ENCODE results near the gene MYL5. TPM values are rescaled to one million over a fixed set of nuclear protein-coding genes. Genes with fewer than 3 reads are reported as not detected.

Gene MYL5
- total RNA-seq, 2 donors from 2014 or later = 14.0 to 14.5 TPM

DNA sequence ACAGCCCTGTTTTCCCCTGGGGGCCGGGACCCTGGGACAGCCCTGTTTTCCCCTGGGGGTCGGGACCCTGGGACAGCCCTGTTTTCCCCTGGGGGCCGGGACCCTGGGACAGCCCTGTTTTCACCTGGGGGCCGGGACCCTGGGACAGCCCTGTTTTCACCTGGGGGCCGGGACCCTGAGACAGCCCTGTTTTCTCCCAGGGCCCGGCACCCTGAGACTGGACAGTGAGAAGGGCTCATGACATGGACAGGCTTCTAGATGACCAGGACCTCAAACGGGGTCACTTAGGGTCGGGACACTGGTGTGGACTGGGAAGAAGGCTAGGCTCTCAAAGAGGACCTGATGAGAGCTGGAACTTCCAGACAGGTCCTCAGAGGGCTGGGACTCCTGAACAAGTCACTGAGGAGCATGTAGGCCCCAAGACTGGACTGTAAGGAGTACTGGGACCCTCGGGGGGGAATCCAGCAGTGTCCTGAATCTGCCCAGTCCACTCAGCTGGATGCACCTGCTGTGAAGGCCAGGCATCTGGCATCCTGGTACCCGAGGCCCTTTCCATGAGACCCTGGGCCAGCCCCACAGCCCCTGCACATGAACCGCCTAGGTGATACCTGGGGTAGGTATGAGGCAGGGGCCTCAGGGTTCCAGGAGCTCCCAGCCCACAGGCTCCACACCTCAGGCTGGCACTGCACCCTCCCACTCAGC lies 33.7 kb downstream of the MYL5 start:
- Mint-ChIP-seq H3K4me3 (no peak overlapping the region), H3K27ac (no peak overlapping the region), H3K27me3 (no peaks in the 10 kb centered on the region), H3K36me3 (ENCODE audit: low read depth) (peaks cover 8% of the 10 kb centered on the region), H3K9me3 (no peaks in the 10 kb centered on the region), H3K4me1 (peaks cover 17% of the 10 kb centered on the region)
- ATAC-seq (replicated peaks) = no peak

DNA sequence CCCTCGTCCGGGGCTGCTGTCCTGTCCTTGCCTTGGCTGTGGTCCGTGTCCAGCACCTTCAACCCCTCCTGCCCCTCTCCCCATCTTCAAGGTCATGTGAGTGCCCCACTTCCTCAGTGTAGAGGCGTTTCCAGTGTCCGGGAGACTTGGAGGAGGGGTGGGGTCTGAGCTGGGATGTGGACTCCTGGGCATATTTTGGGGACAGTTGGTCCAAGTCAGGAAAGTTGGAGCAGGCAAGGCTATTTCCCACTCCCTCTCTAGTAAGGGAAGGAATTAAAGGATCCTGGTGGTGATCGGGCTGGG lies 34.2 kb downstream of the MYL5 start:
- H3K27me3 Mint-ChIP-seq = no peaks in the 10 kb centered on the region
- no peaks in the 10 kb centered on the region for H3K9me3 Mint-ChIP-seq
- no peak overlapping the region for H3K27ac Mint-ChIP-seq
- no peak overlapping the region for H3K4me3 Mint-ChIP-seq
- peaks cover 8% of the 10 kb centered on the region for H3K36me3 Mint-ChIP-seq (ENCODE audit: low read depth)
- H3K4me1 Mint-ChIP-seq = peaks cover 17% of the 10 kb centered on the region
- ATAC-seq (replicated peaks) = no peak

DNA sequence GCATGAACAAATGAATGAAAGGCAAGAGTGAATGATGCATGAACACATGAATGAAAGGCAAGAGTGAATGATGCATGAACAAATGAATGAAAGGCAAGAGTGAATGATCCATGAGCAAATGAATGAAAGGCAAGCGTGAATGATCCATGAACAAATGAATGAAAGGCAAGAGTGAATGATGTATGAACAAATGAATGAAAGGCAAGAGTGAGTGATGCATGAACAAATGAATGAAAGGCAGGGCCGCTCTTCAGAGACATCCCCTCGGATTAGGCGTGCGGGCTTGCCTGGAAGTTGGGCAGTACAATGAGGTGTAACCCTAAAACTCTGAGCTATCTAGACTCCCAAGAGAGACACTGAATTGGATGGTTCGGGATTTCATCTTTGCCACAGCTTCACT lies 35.0 kb downstream of the MYL5 start:
- H3K27ac Mint-ChIP-seq = no peak overlapping the region

GRCh38 chr4:710116-710515 lies 35.8 kb downstream of the MYL5 start:
- H3K36me3 Mint-ChIP-seq (ENCODE audit: low read depth) = peaks cover 13% of the 10 kb centered on the region

More for the DNA sequence above, 35.0 kb downstream of the MYL5 start:
- ATAC-seq (replicated peaks) = no peak
- H3K36me3 Mint-ChIP-seq (ENCODE audit: low read depth) = peaks cover 10% of the 10 kb centered on the region
- no peaks in the 10 kb centered on the region for H3K9me3 Mint-ChIP-seq
- H3K27me3 Mint-ChIP-seq = no peaks in the 10 kb centered on the region
- H3K4me1 Mint-ChIP-seq = peaks cover 17% of the 10 kb centered on the region
- H3K4me3 Mint-ChIP-seq = no peak overlapping the region

DNA sequence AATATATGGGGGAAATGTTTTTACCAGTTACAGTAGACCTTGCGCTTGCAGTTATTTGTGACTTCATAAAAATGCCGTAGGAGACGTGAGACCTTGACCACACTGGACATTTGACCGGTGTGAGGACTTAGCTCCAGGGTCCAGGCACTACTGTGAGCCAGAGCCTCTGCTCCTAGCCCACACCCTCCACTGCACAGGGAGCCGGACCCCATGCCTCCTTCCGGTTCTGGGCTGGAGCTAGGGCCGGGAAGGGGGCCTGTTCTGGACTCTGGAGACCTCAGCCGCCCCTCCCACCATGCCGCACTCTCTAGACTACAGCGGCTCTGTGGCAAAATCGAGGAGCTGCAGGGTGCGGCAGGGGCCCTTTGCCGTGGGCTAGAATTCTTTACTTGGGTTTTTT lies 36.6 kb downstream of the MYL5 start:
- no peak for ATAC-seq (replicated peaks)
- H3K36me3 Mint-ChIP-seq (ENCODE audit: low read depth) = peaks cover 13% of the 10 kb centered on the region

More at GRCh38 chr4:710116-710515, 35.8 kb downstream of the MYL5 start:
- no peak overlapping the region for H3K27ac Mint-ChIP-seq
- no peaks in the 10 kb centered on the region for H3K9me3 Mint-ChIP-seq
- no peak overlapping the region for H3K4me3 Mint-ChIP-seq
- ATAC-seq (replicated peaks) = no peak
- H3K27me3 Mint-ChIP-seq = no peaks in the 10 kb centered on the region
- H3K4me1 Mint-ChIP-seq = peaks cover 17% of the 10 kb centered on the region

GRCh38 chr4:712093-712492 lies 37.8 kb downstream of the MYL5 start:
- H3K36me3 Mint-ChIP-seq (ENCODE audit: low read depth) = peaks cover 13% of the 10 kb centered on the region
- H3K27me3 Mint-ChIP-seq = no peaks in the 10 kb centered on the region
- no peaks in the 10 kb centered on the region for H3K9me3 Mint-ChIP-seq
- no peak for ATAC-seq (replicated peaks)
- peaks cover 17% of the 10 kb centered on the region for H3K4me1 Mint-ChIP-seq
- no peak overlapping the region for H3K4me3 Mint-ChIP-seq
- H3K27ac Mint-ChIP-seq = no peak overlapping the region

More for the DNA sequence above, 36.6 kb downstream of the MYL5 start:
- Mint-ChIP-seq H3K27me3 (no peaks in the 10 kb centered on the region), H3K27ac (no peak overlapping the region), H3K4me3 (no peak overlapping the region), H3K4me1 (peaks cover 17% of the 10 kb centered on the region), H3K9me3 (no peaks in the 10 kb centered on the region)

DNA sequence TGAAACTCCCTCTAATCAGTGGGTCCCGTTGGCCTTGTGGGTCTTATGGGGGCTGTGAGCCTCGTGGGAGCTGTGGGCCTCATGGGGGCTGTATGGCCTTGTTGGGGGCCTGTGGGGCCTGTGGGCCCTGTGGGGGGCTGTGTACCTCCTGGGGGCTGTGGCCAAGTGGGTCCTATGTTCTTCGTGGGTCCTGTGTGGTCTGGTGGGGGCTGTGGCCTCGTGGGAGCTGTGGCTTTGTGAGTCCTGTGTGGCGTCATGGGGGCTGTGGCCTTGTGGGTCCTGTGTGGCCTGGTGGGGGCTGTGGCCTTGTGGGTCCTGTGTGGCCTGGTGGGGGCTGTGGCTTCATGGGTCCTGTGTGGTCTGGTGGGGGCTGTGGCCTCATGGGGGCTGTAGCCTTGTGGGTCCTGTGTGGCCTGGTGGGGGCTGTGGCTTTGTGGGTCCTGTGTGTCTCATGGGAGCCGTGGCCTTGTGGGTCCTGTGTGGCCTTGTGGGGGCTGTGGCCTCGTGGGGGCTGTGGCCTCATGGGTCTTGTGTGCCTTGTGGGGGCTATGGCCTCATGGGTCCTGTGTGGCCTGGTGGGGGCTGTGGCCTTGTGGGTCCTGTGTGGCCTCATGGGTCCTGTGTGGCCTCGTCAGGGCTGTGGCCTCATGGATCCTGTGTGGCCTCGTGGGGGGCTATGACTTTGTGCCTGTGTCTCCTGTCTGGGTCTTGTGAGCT lies 38.7 kb downstream of the MYL5 start:
- H3K4me1 Mint-ChIP-seq = peaks cover 17% of the 10 kb centered on the region
- no peak overlapping the region for H3K4me3 Mint-ChIP-seq
- H3K36me3 Mint-ChIP-seq (ENCODE audit: low read depth) = peaks cover 13% of the 10 kb centered on the region
- no peak overlapping the region for H3K27ac Mint-ChIP-seq
- H3K9me3 Mint-ChIP-seq = no peaks in the 10 kb centered on the region
- ATAC-seq (replicated peaks) = no peak
- no peaks in the 10 kb centered on the region for H3K27me3 Mint-ChIP-seq

DNA sequence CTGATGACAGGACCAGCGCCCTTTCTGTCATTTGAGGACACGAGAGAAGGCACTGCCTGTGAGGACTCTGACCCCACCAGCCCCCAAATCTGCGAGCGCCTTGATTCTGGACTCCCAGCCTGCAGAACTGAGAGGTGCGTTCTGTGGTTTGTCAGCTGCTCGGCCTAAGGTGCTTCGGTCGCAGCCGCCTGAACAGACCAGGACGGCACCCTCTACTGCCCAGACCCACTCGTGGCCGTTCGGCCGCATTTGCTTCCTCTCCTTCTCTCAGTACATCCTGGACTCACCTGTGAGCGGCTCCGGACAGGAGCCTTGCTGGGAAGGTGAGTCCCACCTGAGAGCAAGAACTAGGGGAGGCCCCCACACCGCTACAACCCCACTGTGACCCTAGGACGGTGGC lies 39.7 kb downstream of the MYL5 start:
- H3K4me1 Mint-ChIP-seq = peaks cover 13% of the 10 kb centered on the region
- peaks cover 13% of the 10 kb centered on the region for H3K36me3 Mint-ChIP-seq (ENCODE audit: low read depth)
- ATAC-seq (replicated peaks) = no peak
- H3K27ac Mint-ChIP-seq = no peak overlapping the region
- no peak overlapping the region for H3K4me3 Mint-ChIP-seq
- H3K27me3 Mint-ChIP-seq = no peaks in the 10 kb centered on the region
- no peaks in the 10 kb centered on the region for H3K9me3 Mint-ChIP-seq

DNA sequence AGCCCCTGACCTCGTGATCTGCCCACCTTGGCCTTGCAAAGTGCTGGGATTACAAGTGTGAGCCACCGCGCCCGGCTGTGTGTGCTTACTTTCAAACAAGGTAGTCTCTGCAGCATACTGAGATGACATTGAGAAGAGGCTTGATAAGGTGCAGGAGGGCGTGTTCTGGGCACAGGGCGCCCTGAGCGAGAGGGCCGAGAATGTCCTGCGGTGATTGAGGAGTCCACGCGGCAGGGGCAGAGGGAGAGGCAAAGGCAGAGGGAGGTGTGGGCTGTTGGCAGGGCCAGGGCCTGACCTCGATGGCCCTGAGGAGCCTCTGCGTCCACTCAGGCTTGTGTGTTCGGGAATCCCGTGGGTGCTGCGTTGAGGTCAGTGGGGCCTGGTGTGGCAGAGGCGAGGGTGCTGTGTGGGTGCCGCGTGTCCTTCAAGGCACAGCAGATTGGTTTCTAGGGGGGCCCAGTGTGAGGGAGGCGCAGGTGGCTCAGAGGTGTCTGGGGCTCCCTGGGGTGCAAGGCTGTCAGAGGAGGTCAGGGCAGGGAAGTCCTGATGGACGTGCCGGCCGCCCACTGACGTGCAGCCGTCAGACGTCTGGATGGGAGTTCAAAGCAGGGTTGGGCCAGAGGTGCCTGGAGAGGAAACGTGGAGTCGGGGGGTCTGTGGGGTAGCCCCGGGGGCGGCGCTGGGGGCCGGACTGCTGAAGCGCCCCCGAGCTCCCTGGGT lies 43.4 kb downstream of the MYL5 start:
- no peak for ATAC-seq (replicated peaks)
- Mint-ChIP-seq H3K9me3 (no peaks in the 10 kb centered on the region), H3K27me3 (no peaks in the 10 kb centered on the region), H3K27ac (no peak overlapping the region), H3K4me1 (peaks cover 5% of the 10 kb centered on the region), H3K36me3 (ENCODE audit: low read depth) (peaks cover 10% of the 10 kb centered on the region), H3K4me3 (no peak overlapping the region)

GRCh38 chr4:718460-718859 lies 44.1 kb downstream of the MYL5 start:
- no peak for ATAC-seq (replicated peaks)
- H3K27me3 Mint-ChIP-seq = no peaks in the 10 kb centered on the region
- no peak overlapping the region for H3K4me3 Mint-ChIP-seq
- no peaks in the 10 kb centered on the region for H3K9me3 Mint-ChIP-seq
- H3K36me3 Mint-ChIP-seq (ENCODE audit: low read depth) = peaks cover 10% of the 10 kb centered on the region
- peaks cover 5% of the 10 kb centered on the region for H3K4me1 Mint-ChIP-seq
- H3K27ac Mint-ChIP-seq = no peak overlapping the region

- H3K36me3 Mint-ChIP-seq (ENCODE audit: low read depth) = peaks cover 6% of the 10 kb centered on the region
- no peak overlapping the region for H3K4me3 Mint-ChIP-seq
- H3K27ac Mint-ChIP-seq = no peak overlapping the region
- peaks cover 5% of the 10 kb centered on the region for H3K4me1 Mint-ChIP-seq
- H3K9me3 Mint-ChIP-seq = no peaks in the 10 kb centered on the region
- no peak for ATAC-seq (replicated peaks)
- no peaks in the 10 kb centered on the region for H3K27me3 Mint-ChIP-seq
Measured at GRCh38 chr4:720111-720860, 45.9 kb downstream of the MYL5 start.

DNA sequence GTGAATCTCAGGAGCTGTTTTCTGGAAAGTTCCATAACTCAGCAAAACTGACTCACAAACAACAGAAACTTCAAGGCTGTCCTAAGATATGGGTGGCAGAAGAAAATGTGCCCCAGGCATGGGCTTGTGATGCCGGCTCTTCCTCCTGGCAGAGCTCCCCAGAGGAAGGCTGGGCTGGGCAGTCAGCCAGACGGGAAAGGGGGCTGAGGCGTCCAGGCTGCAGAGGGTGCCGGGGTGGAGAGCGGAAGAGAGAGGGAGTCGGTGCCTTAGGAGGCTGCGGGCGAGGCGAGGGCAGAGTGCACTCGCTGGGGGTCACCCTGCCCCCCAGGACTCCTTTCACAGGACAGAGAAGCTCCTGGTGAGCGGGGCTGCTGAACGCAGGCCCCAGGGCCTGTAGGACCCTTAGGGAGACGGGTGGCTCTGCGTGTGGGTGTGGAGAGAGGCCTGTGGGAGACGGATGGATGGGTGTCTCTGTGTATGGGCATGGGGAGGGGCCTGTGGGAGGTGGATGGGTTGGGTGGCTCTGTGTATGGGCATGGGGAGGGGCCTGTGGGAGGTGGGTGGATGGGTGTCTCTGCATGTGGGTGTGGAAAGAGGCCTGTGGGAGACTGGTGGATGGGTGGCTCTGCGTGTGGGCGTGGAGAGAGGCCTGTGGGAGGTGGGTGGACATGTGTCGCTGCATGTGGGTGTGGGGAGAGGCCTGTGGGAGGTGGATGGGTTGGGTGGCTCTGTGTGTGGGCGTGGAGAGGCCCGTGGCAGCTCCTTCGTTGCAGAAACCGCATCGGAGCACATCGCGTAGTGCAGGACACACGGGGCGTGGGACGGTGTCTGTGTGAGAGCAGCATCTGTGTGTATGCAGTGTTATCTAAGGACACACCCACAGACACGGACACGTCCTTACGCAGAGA lies 47.2 kb downstream of the MYL5 start:
- Mint-ChIP-seq H3K36me3 (ENCODE audit: low read depth) (peaks cover 6% of the 10 kb centered on the region), H3K9me3 (no peaks in the 10 kb centered on the region), H3K27me3 (no peaks in the 10 kb centered on the region), H3K4me3 (no peak overlapping the region), H3K4me1 (peaks cover 5% of the 10 kb centered on the region), H3K27ac (no peak overlapping the region)
- no peak for ATAC-seq (replicated peaks)

- peaks cover 5% of the 10 kb centered on the region for H3K4me1 Mint-ChIP-seq
- H3K27me3 Mint-ChIP-seq = no peaks in the 10 kb centered on the region
- no peak for ATAC-seq (replicated peaks)
- no peak overlapping the region for H3K27ac Mint-ChIP-seq
- H3K4me3 Mint-ChIP-seq = no peak overlapping the region
- peaks cover 6% of the 10 kb centered on the region for H3K36me3 Mint-ChIP-seq (ENCODE audit: low read depth)
- no peaks in the 10 kb centered on the region for H3K9me3 Mint-ChIP-seq
Measured at GRCh38 chr4:722169-722725, 47.9 kb downstream of the MYL5 start.

Measured in activated T-helper 17 cell treated with anti-CD3 and anti-CD28 coated beads, Interleukin-2, amount 50 U/mL, for 72 hours (primary cell).